HG03175 (cell line): ENCODE data around the gene FBF1.
"Not testable (repeated sequence)": the region's sequence is repeated elsewhere in the genome, so short reads cannot be mapped to it uniquely, and the experiment has no call there.

Experiments
- ATAC-seq: cut with Tn5 transposase; IDR thresholded peaks from one replicate; pipeline ENCODE4 v1.9.1; 2021; ENCODE audit warnings: mild to moderate bottlenecking, moderate library complexity; ENCODE audit not compliant: unreplicated experiment

The FBF1 gene

DNA sequence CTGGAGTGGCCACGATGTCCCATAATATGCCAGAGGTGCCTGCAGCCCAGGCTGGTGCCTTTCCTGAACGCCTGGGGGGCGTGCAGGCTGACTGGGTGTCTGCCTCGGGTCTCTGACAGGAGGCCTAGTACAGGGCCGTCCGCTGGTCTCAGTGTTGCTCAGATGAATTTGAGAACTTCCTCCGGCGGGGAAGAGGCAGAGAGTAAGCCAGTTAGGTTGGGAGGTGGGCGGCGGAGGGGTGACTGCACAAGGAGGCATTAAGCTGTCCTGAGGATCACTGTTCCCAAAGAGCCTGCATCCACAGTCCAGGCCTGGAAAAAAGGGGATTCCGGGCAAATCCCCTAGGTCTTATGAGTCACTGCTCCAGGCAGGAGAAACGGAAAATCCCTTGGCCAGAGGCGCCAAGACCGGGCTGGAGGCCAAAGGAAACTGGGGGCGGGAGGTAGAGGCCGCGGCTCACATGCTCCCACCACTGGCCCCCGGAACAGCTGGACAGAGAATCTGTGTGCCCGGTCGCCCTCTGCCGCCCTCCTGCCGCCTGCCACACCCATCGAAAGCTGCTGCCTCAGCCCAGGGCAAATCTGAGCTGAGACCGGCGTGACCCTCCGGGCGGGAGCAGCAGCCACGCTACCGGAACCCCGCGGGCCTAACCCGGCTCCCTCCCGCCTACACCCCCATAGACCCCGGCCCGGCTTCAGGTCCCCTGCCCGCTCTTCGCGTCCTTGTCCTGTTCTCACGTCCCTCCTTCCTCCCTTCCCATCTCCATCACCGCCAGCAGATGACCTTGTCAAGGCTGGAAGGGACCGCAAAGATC lies 63.7 kb downstream of the FBF1 start:
- ATAC-seq: no peak

DNA sequence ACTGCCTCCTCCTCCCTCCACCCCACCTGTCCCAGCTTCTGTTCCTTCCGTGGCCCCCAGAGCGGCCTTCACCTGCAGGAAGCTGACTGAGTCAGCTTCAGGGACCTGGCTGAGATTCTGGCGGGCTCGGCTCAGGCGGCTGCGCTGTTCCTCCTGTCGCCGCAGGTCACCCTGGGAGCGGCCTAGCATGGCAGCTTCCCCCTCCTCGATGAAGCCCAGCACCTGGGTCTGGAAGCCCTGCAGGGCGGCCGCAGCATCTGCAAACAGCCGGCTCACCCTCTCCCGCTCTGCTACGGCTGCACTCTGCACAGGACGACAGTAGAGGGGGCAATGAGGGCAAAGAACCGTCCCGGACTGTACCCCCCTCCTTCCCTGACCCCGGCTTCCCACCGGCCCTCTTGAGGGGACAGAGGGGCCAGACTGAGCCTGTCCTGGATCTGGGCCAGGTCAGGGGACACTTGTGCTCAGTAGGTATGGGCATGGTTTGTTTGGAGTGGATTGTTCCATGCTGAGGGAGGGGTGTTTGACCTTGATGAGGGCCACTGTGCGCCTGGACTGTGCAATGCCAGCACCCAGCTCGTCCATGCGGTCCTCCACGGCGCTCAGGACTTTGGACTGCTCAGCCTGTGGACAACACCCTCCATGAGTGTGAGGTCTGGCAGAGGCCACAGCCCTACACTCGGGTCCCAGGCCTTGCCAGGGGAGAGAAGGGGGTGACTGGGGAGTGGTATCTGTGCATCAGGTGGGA lies 64.5 kb downstream of the FBF1 start:
- no peak for ATAC-seq

DNA sequence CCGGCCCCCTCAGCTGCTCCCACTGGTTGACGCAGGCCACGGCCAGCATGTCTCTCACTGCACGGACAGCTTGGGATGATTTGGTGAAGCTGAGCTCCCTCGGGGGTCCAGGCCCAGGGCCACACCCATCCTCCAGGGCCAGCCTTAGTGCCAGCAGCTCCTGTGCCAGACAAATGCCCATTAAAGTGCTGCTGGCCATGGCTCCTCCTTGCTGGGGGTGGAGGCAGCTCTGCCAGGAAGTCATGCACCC lies 65.0 kb downstream of the FBF1 start:
- no peak for ATAC-seq

- no peak for ATAC-seq
Measured at GRCh38 chr17:75875182-75875939, 65.5 kb downstream of the FBF1 start.

DNA sequence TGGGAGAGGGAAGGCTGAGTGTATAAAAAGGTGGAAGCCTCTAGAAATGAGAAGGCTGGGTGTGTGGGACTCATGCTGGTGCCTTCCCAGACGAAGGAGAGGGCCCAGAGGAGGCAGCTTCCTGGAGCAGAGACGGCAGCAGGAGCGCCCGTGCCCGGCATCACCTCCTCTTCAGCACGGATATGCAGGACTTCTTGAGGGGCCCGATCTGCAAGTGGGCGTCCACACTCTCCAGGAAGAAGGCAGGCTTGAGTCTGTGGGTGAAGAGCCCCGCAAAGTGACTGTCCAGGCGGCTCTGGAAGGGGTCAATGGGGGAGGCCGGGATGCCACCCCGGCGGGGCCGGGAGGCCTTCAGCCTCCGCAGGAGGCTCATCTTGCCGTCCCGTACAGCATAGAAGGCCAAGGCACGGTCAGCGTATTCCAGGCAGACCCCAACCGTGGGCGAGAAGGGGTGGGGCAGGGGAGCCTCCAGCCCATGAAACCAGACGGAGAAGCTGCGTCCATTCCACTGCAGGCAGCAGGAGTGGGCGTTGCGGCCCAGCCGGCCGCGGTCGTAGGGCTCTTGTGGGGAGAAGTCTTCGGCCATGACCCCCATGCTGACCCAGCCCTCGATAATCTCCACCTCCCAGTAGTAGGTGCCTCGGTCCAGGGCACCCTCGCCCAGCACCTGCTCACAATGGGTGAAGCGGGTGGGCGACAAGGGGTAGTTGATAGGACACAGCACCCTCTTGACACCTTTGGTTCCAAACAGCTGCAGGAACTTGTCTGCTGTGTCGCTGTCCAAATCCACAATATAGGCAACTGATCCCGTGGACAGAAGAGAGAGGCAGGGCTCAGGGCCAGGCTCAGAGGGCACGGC lies 66.3 kb downstream of the FBF1 start:
- ATAC-seq: no peak

DNA sequence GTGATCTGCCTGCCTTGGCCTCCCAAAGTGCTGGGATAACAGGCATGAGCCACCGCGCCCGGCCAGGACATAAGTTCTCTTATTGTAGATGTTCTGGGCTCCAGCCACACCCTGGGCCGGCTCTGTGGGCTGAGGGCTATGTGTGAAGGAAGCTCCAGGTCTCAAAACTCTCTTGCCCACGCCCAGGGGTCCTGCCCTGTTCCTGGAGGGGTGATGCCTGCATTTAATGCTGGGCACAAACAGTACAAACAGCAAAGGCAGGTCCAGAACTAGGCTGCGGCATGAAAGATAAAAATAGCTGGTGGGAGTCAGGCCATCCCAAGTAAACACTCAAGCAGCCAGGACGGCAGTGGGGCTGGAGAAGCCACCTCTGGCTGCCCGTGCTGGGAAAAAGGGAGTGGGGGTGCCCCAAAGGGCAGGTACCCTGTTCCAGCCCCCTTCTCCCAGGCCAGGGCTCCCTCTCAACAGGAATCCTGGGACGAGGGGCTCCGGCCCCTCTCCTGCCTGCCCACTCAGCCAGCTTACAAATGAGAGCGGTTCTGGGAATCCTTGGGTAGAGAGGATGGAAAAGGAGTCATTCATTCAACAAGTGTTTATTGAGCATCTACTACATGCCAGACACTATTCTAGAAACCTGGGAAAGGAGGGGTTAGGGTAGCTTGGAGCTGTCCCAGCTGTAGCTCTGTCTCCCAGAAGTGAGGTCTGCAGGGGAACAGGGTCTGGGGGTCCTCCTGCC lies 67.1 kb downstream of the FBF1 start:
- no peak for ATAC-seq

- ATAC-seq: no peak
Measured at GRCh38 chr17:75872434-75873351, 68.1 kb downstream of the FBF1 start.

- ATAC-seq: not testable (repeated sequence)
Measured at GRCh38 chr17:75870228-75870627, 70.6 kb downstream of the FBF1 start.

GRCh38 chr17:75869282-75870141 lies 71.3 kb downstream of the FBF1 start:
- no peak for ATAC-seq

GRCh38 chr17:75868730-75869281 lies 72.0 kb downstream of the FBF1 start:
- ATAC-seq: not testable (repeated sequence)

DNA sequence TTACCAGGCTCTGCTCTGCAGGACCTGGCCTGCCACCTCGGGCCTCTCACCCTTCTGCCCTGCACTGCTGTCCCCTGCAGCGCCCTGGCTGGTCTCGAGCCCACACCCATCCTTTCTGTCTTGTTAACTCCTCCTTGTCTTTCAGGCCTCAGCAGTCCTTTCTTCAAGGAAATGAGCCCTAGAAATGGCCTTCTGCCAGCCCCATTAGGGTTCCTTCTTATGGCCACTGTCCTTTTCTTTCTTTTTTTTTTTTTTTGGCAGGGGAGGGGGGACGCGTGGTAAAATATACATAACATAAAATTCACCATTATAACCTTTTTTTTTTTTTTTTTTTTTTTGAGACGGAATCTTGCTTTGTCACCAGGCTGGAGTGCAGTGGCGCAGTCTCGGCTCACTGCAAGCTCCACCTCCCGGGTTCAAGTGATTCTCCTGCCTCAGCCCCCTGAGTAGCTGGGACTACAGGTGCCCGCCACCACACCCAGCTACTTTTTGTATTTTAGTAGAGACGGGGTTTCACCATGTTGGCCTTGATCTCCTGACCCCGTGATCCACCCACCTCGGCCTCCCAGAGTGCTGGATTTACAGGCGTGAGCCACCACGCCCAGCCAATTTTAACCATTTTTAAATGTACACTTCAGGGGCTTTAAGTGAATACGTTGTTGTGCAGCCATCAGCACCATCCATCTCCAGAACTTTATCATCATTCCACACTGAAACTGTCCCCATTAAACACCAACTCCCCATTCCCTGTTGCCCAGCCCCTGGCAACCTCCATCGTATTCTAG lies 75.2 kb downstream of the FBF1 start:
- not testable (repeated sequence) for ATAC-seq

DNA sequence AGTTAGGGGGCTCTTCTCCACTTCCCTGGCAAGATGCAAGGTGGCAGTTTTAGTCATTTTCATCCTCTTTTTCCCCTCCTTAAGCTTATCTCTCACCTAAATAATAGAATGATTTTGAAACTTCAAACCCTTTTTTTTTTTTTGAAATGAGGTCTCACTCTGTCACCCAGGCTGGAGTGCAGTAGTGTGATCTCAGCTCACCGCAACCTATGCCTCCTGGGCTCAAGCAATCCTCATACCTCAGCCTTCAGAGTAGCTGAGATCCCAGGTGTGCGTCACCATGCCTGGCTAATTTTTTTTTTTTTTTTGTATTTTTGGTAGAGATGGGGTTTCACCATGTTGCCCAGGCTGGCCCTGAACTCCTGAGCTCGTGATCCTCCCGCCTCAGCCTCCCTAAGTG lies 76.0 kb downstream of the FBF1 start:
- ATAC-seq: peak; percentile 17

DNA sequence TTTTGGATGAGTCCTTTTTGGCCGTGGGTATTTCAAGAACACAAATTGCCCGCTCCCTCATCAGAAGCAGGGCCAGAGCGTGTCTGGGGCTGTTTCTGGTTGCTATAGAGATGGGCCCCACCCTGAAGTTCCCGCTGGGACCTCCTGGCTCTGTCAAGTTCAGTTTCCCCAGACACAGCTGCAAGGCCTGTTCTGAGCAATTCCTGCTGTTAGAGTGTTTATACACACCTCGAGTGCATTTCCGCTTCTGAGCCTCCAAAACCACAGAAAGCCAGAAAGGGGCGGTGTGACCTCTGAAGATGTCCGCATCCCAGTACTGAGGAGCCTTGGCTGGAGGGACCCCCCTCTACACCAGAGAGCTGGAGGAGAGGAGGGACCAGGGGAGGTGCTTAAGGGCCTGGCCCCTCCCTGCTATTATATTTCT lies 76.4 kb downstream of the FBF1 start:
- peak; percentile 85 for ATAC-seq

DNA sequence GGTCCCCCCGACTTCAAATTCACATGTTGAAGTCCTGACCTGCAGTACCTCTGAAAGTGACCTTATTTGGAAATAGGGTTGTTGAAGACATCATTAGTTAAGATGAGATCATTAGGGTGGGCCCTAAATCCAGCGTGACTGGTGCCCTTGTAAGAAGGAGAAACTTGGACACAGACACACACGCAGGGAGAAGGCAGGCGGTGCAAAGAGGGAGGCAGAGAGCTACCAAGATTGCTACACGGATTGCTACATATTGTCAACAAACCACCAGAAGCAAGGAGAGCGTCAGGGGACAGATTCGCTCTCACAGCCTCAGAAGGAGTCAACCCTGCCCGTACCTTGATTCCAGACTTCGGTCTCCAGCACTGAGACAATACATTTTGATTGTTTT lies 78.9 kb downstream of the FBF1 start:
- no peak for ATAC-seq
